Heart left ventricle (tissue), 16 donors: ENCODE measurements around the gene GPD1. TPM values are rescaled to one million over a fixed set of nuclear protein-coding genes. Genes with fewer than 3 reads are reported as not detected.

Experiments used
- ATAC-seq, 4 donors: fragments of 200-7000 bp; cut with Tn5 transposase; one replicate each; pipeline ENCODE4 v1.9.1; 2020 to 2022; ENCODE audit warnings: moderate library complexity in 4 of 4, mild to moderate bottlenecking in 3 of 4, moderate number of reproducible peaks in 1 of 4
- DNase-seq, 5 donors: peaks; one replicate each; pipeline ENCODE4 v3.0.0-alpha.2; 2020
- H3K27ac ChIP-seq, 12 donors: fragments of 200-600 bp; sonication (generic) in 4 of 12; one replicate each; pipeline versions ENCODE4 v1.5.0 to v1.8.0; 2016 to 2022; ENCODE audit warnings: mild to moderate bottlenecking in 2 of 12
- H3K27me3 ChIP-seq, 9 donors: fragments of 200-600 bp; sonication (generic) in 2 of 9; one replicate each; pipeline versions ENCODE4 v1.5.1 to v1.8.0; 2016 to 2022; ENCODE audit warnings: mild to moderate bottlenecking in 3 of 9
- H3K36me3 ChIP-seq, 9 donors: fragments of 200-600 bp; sonication (generic) in 2 of 9; one replicate each; pipeline versions ENCODE4 v1.5.0 to v1.8.0; 2018 to 2022; ENCODE audit warnings: mild to moderate bottlenecking in 2 of 9
- H3K4me1 ChIP-seq, 12 donors: fragments of 200-600 bp; sonication (generic) in 4 of 12; one replicate each; pipeline versions ENCODE4 v1.5.0 to v1.8.0; 2016 to 2022; ENCODE audit warnings: mild to moderate bottlenecking in 3 of 12
- H3K4me3 ChIP-seq, 12 donors: fragments of 200-600 bp; sonication (generic) in 4 of 12; one replicate each; pipeline versions ENCODE4 v1.5.0 to v1.8.0; 2017 to 2022; ENCODE audit warnings: mild to moderate bottlenecking in 9 of 12, moderate library complexity in 4 of 12
- H3K9me3 ChIP-seq, 12 donors: fragments of 200-600 bp; sonication (generic) in 4 of 12; one replicate each; pipeline versions ENCODE4 v1.5.0 to v1.8.0; 2016 to 2022; ENCODE audit warnings: mild to moderate bottlenecking in 1 of 12
- CTCF ChIP-seq, 12 donors: fragments of 200-600 bp; sonication (generic) in 4 of 12; IDR thresholded peaks; one replicate each; pipeline versions ENCODE4 v1.5.0 to v1.8.0; 2018 to 2022; ENCODE audit warnings: antibody characterized with exemption in 12 of 12, mild to moderate bottlenecking in 5 of 12
- POLR2A ChIP-seq, 2 donors: fragments of 450-650 bp; IDR thresholded peaks; one replicate each; pipeline ENCODE4 v1.6.1; 2017; ENCODE audit warnings: antibody characterized with exemption in 2 of 2, mild to moderate bottlenecking in 2 of 2, moderate library complexity in 2 of 2
- WGBS, 4 donors: extraction: QIAGEN DNeasy Blood & Tissue Kit in 2 of 4; methylation state at CpG; one replicate each; pipeline versions ENCODE4 v1.1.5 to v1.1.7; 2013 to 2018; 5-methylcytosine and 5-hydroxymethylcytosine counted together
- intact Hi-C, 10 donors: fragments of 100-400 bp; cut with DNase I; formaldehyde crosslinking; loops; one replicate each; pipeline versions ENCODE4 v1.11.1 to v1.14.2; 2022
- polyA plus RNA-seq, 2 donors: library from polyadenylated mRNA; stranded (reverse); fragments of 200-250 nt; gene quantifications; one replicate each; pipeline ENCODE4 v1.2.3, GENCODE V29; 2013
- total RNA-seq, 9 donors: library from RNA; depleted of rRNA in 2 of 9; stranded (reverse); fragments of >200 nt in 2 of 9; fragmentation: NEBNext Ultra II Directional in 3 of 9; extraction: Animal tissue kit (Norgen Biotek cat#: 25700) in 3 of 9; gene quantifications; one replicate each; pipeline versions ENCODE4 v1.1.0 to v1.2.4, GENCODE V29; 2016 to 2023
- donor health status: ischemic (EF 13 %, LVEDD 7.1; RV severe dilation, severe dysfunction).
- donor health status: healthy with polysubstance abuse.
- donor health status: DM: no; HTN: yes; CAD: no.
- donor health status: DM: no; HTN: no; CAD: no.
- donor health status: ischemic (EF 25% LVEDD 6.9; RV normal size, moderate dysfunction).
- donor health status: ischemic (EF 25% LVEDD 5.7; RV mildly dilated, moderate dysfunction).
- donor health status: healthy.
- donor health status: DM: yes; HTN: yes; CAD: no.
- donor health status: ischemic (EF 35%, LVEDD 5.7; RV mildly dilated, moderate dysfunction).
- donor health status: nonischemic (EF 11% LVEDD 7.7; RV severe dilation, severe dysfunction).
- donor health status: DM: yes; HTN: yes; CAD: no.
- donor health status: PGD.
- donor health status: ischemic (EF 29% LVEDD 5.4; RV normal size, mild dysfunction).
- donor health status: nonischemic (EF 23%, LVEDD 6.1; RV moderate dilation, normal function).

The GPD1 gene
- total and polyA plus RNA-seq, 11 donors, result 7.4 to 75.8 (median 10.0) TPM

GRCh38 chr12:50110127-50110761 is 6.4 kb downstream of the GPD1 start:
- peak overlapping the region in 5 of 12 donors; percentile 3 to 99 (median 19) for H3K4me3 ChIP-seq
- intact Hi-C loops, result loop anchor here in 7 of 10 donors (2.0 to 10.0 kb wide), 4 partner anchors 25 to 65 kb away; partner anchors contain the start of genes CERS5 (in 5 of the 7) and SMARCD1 (in 1 of the 7)
- peaks cover 1 to 48% (median 44%) of the 10 kb centered on the region in 12 donors for H3K4me1 ChIP-seq
- TF ChIP-seq CTCF (IDR thresholded peaks at IDR 0.05) (no peak), POLR2A (IDR thresholded peaks at IDR 0.05) (no peak)
- peak; percentile 52 to 77 (median 68) for DNase-seq
- 27 to 30% (median 29%) methylated on average over 8 of the region's 8 CpGs for WGBS, 4 donors
- H3K27me3 ChIP-seq, result no peaks in the 10 kb centered on the region
- H3K9me3 ChIP-seq, result no peaks in the 10 kb centered on the region
- peak in 3 of 4 donors; percentile 1 to 18 (median 6) for ATAC-seq
- peak overlapping the region; percentile 78 to 100 (median 92) for H3K27ac ChIP-seq
- peaks cover 0 to 8% (median 0%) of the 10 kb centered on the region in 9 donors for H3K36me3 ChIP-seq

GRCh38 chr12:50110762-50111351 is 7.0 kb downstream of the GPD1 start:
- Histone ChIP-seq H3K4me1 (peaks cover 0 to 53% (median 44%) of the 10 kb centered on the region in 12 donors), H3K4me3 (peak overlapping the region in 9 of 12 donors; percentile 27 to 99 (median 66))
- intact Hi-C loops, result loop anchor here in 8 of 10 donors (1.0 to 10.0 kb wide), 6 partner anchors 26 to 64 kb away; partner anchors contain the start of genes CERS5 (in 6 of the 8) and SMARCD1 (in 2 of the 8)

GRCh38 chr12:50111395-50111692 is 7.5 kb downstream of the GPD1 start:
- no peaks in the 10 kb centered on the region for H3K27me3 ChIP-seq
- H3K9me3 ChIP-seq, result no peaks in the 10 kb centered on the region
- peaks cover 0 to 58% (median 45%) of the 10 kb centered on the region in 12 donors for H3K4me1 ChIP-seq
- H3K4me3 ChIP-seq, result peak overlapping the region in 10 of 12 donors; percentile 27 to 99 (median 54)
- 6 to 21% (median 11%) methylated on average over 14 to 19 of the region's 19 CpGs for WGBS, 4 donors
- ATAC-seq (peak in 2 of 4 donors; percentile 0 to 1), DNase-seq (no peak)
- TF ChIP-seq POLR2A (IDR thresholded peaks at IDR 0.05), result no peak
- no peak for TF ChIP-seq CTCF (IDR thresholded peaks at IDR 0.05)
- intact Hi-C loops, result loop anchor here in 8 of 10 donors (1.0 to 10.0 kb wide), 6 partner anchors 26 to 63 kb away; partner anchors contain the start of genes CERS5 (in 6 of the 8) and SMARCD1 (in 2 of the 8)
- H3K36me3 ChIP-seq, result peaks cover 0 to 18% (median 9%) of the 10 kb centered on the region in 9 donors
- H3K27ac ChIP-seq, result peak overlapping the region; percentile 78 to 100 (median 92)

More at GRCh38 chr12:50110762-50111351, 7.0 kb downstream of the GPD1 start:
- DNase-seq, result peak; percentile 78 to 92 (median 84)
- TF ChIP-seq POLR2A (IDR thresholded peaks at IDR 0.05), result no peak
- peak overlapping the region; percentile 78 to 100 (median 92) for H3K27ac ChIP-seq
- H3K36me3 ChIP-seq, result peaks cover 0 to 14% (median 4%) of the 10 kb centered on the region in 9 donors
- no peaks in the 10 kb centered on the region for H3K27me3 ChIP-seq
- 17 to 26% (median 21%) methylated on average over 5 to 7 of the region's 7 CpGs for WGBS, 4 donors
- ATAC-seq, result peak; percentile 39 to 64 (median 60)
- no peaks in the 10 kb centered on the region for H3K9me3 ChIP-seq

- H3K4me3 ChIP-seq, result peak within 1 kb of the TSS; percentile 66 to 99 (median 89)
- intact Hi-C loops, result loop anchor here in 8 of 10 donors (1.0 to 10.0 kb wide), 6 partner anchors 27 to 63 kb away; partner anchors contain the start of genes CERS5 (in 7 of the 8) and SMARCD1 (in 2 of the 8)
- WGBS, 4 donors, result 0% methylated on average over 11 to 59 of the region's 59 CpGs
Measured at GRCh38 chr12:50111693-50112455, 8.1 kb downstream of the GPD1 start, which contains the start of gene COX14. Gene COX14, plus strand, starts transcription at chr12:50112236. Its CDS starts 7,808 bp downstream, at chr12:50120044.

More at GRCh38 chr12:50111693-50112455, 8.1 kb downstream of the GPD1 start, which contains the start of gene COX14:
- H3K4me1 ChIP-seq, result peaks cover 0 to 62% (median 48%) of the 10 kb centered on the region in 12 donors
- ATAC-seq (peak; percentile 89 to 94 (median 92)), DNase-seq (peak; percentile 99)
- peak within 1 kb of the TSS; percentile 90 to 100 (median 96) for H3K27ac ChIP-seq
- peak; percentile 87 to 99 (median 94) for TF ChIP-seq CTCF (IDR thresholded peaks at IDR 0.05)
- peak in 1 of 2 donors; percentile 97 for TF ChIP-seq POLR2A (IDR thresholded peaks at IDR 0.05)
- peaks cover 0 to 24% (median 13%) of the 10 kb centered on the region in 9 donors for H3K36me3 ChIP-seq
- no peaks in the 10 kb centered on the region for H3K9me3 ChIP-seq
- H3K27me3 ChIP-seq, result no peaks in the 10 kb centered on the region
